Stimulated activated CD4-positive, alpha-beta T cell treated with anti-CD3 and anti-CD28 coated beads, Interleukin-1b, Interleukin-23, amount 100 ng/mL, for 24 hours (primary cell): ENCODE measurements around the gene METAP1.
"Not testable (repeated sequence)": the region's sequence is repeated elsewhere in the genome, so short reads cannot be mapped to it uniquely, and the experiment has no call there.

Experiments
- DNase-seq, 4 experiments: peaks; one replicate each; pipeline ENCODE4 v3.0.0-alpha.2; 2020; ENCODE audit warnings: low read depth in 4 of 4, low spot score in 1 of 4

The METAP1 gene

DNA sequence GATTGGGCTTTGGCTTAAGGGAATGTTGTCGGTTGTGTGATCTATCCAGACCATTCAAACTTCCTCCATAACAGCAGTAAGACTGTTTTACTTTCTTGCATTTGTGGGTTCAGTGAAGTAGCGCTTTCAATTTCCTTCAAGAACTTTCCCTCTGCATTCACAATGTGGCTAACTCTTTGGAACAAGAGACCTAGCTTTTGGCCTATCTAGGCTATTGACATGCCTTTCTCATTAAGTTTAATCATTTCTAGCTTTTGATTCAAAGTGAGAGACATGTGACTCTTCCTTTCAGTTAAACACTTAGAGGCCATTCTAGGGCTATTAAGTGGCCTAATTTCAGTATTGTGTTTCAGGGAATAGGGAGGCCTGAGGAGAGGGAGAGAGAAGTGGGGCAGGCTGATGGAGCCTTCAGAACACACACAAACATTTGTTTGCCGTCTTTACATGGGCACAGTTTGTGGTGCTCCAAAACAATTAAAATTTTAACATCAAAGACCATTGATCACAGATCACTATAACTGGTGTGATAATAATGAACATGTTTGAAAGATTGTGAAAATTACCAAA lies 59.0 kb downstream of the METAP1 start:
- no peak for DNase-seq

GRCh38 chr4:99058228-99058627 lies 62.7 kb downstream of the METAP1 start:
- DNase-seq: no peak

- DNase-seq: no peak
Observed at GRCh38 chr4:99059550-99059949, 64.0 kb downstream of the METAP1 start.

DNA sequence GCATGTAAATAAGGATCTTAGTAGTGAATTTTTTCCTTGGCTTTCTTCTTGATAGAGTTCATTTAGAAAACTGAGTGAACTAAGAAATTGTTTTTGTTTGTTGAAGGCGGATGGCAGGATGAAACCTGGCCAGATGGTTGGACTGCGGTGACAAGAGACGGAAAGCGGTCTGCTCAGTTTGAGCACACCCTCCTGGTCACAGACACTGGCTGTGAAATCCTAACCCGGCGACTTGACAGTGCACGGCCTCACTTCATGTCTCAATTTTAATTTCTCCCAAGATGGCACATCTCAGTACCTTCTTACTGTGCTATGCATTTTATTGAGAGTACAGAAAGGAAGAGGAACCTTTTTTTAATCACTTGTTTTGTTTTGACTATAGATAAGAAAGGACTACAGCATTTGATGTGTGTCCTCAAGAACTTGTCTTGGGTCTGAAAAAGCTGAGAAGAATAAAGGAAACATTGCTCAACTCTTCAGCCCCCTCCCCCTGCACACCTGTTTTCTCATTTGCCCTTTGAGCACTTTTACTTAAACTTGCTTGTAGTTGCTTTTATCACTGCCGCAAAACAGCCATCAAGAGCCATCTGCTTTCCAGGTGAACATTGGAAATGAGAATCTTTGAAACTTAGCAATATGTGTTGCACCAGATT lies 65.7 kb downstream of the METAP1 start:
- no peak for DNase-seq

DNA sequence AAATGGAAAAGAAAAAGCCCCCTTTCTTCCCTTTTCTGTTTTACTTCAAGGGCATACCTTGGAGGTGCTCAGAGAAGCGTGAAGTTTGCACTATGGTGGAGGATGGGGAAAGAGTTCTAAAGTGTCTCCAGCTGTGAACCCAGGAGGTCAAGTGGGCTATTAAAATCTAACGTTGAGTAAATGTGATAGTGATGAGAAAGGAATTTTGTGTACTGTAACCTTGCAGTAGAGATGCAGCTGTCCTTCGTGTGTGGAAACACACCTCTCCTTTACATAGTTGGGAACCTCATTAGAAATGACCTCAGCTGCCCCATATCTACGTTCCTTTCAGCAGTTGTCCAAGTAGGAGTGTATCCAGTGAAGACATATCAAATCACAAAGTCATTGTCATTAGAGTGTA lies 66.6 kb downstream of the METAP1 start:
- DNase-seq: no peak

GRCh38 chr4:99065521-99065920 lies 70.0 kb downstream of the METAP1 start:
- DNase-seq: not testable (repeated sequence)

- DNase-seq: no peak
Observed at GRCh38 chr4:99067617-99068016, 72.1 kb downstream of the METAP1 start.

GRCh38 chr4:99071159-99071558 lies 75.6 kb downstream of the METAP1 start:
- DNase-seq: no peak

DNA sequence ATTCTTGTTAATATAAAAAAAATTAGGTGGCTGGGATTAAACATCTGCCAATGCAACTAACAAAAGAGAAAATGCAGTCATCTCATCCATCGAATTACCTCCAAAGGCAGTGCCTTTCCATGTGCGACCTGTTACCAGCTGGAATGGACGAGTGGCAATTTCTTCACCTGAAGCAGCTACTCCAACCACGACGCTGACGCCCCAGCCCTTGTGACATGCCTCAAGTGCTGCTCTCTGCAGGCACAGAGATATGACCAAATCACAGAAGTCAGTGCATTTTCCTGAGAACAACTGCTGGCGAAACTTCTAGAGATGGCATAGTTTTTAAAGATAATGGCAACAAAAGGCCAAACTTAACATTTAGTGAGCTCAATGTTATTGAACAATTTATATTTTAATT lies 79.3 kb downstream of the METAP1 start:
- no peak for DNase-seq

DNA sequence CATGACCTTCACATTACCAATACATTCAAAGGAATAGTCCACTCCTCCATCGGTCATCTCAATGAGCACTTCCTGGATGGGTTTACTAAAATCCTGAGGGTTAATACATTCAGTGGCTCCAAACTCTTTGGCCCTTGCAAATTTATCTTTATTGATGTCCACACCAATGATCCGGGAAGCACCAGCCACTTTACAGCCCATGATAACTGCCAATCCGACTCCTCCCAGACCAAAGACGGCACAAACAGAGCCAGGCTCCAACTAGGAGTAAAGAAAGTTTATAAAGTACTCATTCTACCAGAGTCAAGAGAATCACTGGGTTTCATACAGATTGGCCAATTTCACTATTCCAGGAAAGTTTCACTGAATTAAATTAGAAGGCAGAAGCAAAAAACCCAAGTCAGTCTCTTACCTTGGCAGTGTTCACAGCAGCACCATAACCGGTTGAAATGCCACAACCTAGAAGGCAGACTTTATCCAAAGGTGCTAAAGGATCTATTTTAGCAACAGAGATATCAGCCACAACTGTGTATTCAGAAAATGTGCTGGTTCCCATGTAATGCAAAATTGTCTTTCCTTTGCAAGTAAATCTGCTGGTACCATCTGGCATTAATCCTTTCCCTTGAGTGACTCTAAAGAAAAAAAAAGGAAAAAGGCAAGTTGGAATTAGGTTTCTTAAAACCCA lies 80.9 kb downstream of the METAP1 start:
- no peak for DNase-seq

DNA sequence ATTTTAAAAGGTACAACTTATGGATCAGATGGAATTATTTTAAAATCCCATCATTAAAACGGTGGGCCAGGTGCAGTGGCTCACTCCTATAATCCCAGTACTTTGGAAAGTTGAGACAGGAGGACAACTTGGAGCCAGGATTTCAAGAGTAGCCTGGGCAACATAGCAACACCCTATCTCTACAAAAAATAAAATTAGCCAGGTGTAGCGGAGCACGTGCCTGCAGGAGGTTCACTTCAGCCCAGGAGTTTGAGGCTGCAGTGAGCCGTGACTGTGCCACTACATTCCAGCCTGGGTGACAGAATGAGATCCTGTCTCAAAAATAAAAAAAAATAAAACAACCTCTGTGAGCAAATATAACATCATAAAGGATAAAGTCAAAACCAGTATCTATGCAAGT lies 81.7 kb downstream of the METAP1 start:
- no peak for DNase-seq

GRCh38 chr4:99078336-99078735 lies 82.8 kb downstream of the METAP1 start:
- DNase-seq: no peak

DNA sequence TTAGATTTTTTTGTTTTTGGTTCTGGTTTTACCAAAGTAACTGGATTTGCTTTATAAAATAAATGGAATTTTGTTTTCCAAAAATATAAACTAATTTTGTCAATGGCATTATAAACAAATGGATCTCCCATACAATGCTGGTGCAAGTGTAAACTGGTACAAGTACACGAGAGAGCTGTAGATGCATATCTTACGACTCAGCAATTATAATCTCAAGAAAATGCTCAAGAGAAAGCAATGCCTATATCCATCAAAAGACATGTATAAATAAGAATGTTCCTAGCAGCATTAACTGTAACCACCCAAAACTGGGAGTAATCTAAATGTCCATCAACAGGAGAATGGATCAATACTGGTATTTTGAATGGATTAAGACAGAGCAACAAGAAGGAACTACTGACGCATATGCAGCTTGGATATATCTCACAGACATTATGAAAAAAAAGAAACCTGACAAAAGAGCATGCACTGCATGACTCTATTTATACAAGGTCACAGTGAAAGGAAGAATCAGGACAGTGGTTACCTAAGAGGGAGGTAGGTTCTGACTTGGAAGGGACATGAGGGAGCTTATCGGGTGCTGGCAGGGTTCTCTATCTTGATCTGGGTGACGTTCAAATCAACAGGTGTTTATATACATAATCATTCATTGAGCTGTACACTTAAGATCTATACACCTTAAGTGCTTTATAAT lies 83.6 kb downstream of the METAP1 start:
- no peak for DNase-seq

GRCh38 chr4:99079625-99080295 lies 84.2 kb downstream of the METAP1 start:
- no peak for DNase-seq

DNA sequence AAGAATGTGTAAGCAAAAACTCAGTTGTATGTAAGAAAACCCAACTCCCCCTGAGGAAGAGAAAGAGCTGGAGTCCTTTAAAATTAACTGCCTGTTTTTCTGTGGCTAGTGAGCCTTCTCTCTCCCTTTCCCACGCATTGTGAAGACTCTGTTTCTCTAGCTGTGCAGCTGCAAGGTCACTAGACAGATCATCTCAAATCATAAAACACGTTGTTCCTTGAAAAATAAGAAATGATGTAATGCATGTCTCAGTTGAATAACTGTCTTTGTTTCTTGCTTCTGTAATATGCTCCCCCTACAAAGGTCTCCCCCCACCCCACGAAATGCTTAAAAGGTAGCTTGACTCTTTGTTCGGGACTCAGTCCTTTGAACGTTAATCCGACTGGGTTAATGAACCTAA lies 85.3 kb downstream of the METAP1 start:
- not testable (repeated sequence) for DNase-seq

- DNase-seq: no peak
Observed at GRCh38 chr4:99082192-99082591, 86.7 kb downstream of the METAP1 start.

- no peak for DNase-seq
Observed at GRCh38 chr4:99084595-99084994, 89.1 kb downstream of the METAP1 start.

DNA sequence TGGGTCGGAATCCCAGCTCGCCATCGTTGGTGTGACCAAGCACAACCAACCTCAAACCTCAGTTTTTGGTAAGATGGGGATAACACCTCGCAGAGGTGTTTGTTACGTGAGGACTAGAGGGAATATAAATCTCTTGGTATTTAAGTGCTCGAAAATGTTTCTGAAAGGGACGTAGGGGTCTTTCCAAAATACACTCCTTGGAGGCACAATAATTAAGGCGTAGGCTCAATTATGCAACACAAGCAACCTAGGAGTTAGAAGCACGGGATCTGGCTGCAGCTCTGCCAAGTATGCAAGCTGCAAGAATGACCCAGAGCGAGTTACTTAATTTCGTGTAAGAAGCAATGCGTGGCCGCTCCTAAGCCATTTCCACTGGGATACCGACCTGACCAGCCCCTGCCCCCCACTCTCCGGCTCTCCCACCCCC lies 92.5 kb downstream of the METAP1 start:
- peak in 1 of 4 experiments; percentile 1 for DNase-seq

GRCh38 chr4:99088481-99089365 lies 93.2 kb downstream of the METAP1 start, which contains the start of gene ADH5:
Gene ADH5, minus strand, starts transcription at chr4:99088788. Its CDS starts 88 bp downstream, at chr4:99088700.
- DNase-seq: peak; percentile 84 to 90 (median 88)

DNA sequence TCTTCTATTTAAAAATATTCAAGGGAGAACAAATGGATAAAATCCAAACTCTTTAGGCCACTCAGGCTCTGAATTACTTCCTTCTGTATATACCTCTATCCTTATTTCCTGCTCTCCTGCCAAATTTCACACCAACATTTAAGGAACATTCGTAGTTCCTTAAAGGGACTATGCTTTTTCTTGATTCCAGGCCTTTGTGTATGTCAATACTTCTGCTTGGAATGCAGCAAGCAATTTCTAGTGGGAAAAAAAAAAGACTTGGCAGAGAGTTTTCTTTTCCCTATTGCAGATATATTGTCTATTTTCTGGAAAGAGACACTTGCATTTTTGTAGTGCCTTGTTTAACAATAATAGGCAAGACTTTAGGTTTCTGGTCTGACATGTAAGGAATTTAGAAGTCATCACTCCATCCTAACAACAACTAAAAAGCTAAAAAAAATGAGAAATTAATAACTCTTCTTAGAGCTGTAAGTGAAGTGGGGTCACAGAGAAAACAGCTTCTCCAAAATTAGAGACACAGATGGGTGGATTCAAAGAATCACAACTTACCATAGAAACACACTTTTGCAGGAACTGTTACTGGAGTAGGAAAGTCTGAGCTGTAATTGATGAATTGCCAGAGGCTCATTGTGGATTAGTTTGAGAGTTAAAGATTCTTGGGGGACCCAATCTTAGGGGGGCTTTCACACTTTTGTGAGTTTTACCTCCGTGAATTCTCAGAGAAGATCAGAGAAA lies 95.1 kb downstream of the METAP1 start:
- DNase-seq: no peak
